K562 (cell line): ENCODE data around the gene ACADVL. TPM values are rescaled to one million over a fixed set of nuclear protein-coding genes. Genes with fewer than 3 reads are reported as not detected.

Experiments
- ARID2 ChIP-seq: fragments of 450-650 bp; IDR thresholded peaks from 2 replicates; pipeline ENCODE4 v1.6.1; 2017; ENCODE audit warnings: antibody characterized with exemption, mild to moderate bottlenecking
- ARID3A ChIP-seq: IDR thresholded peaks from 2 replicates; pipeline ENCODE4 v1.6.1; 2012; ENCODE audit warnings: low read depth, low read length, improper control_type of control experiment, borderline replicate concordance
- CAMTA2 ChIP-seq: fragments of 250-450 bp; sonication (Bioruptor Pico); conservative IDR thresholded peaks from 2 replicates; pipeline ENCODE4 v1.5.1; 2022
- EGR1 ChIP-seq: fragments of 450-650 bp; conservative IDR thresholded peaks from 2 replicates; pipeline ENCODE4 v1.6.1; 2017; ENCODE audit warnings: mild to moderate bottlenecking
- FOSL1 ChIP-seq: fragments of 200-800 bp; sonication (Bioruptor generic); conservative IDR thresholded peaks from 2 replicates; pipeline ENCODE4 v1.6.1; 2016; ENCODE audit warnings: missing genetic modification characterization, missing compliant biosample characterization
- HNRNPH1 ChIP-seq: fragments of 200-400 bp; formaldehyde crosslinking; optimal IDR thresholded peaks from 2 replicates; pipeline ENCODE3; 2017; ENCODE audit warnings: low read depth, mild to moderate bottlenecking, low read length, moderate library complexity
- KLF1 ChIP-seq: fragments of 450-650 bp; IDR thresholded peaks from 2 replicates; pipeline ENCODE4 v1.6.1; 2016; ENCODE audit warnings: missing genetic modification characterization, missing compliant biosample characterization
- NCOA1 ChIP-seq: fragments of 450-650 bp; IDR thresholded peaks from 2 replicates; pipeline ENCODE4 v1.6.1; 2016; ENCODE audit warnings: low read depth
- NFXL1 ChIP-seq: fragments of 450-650 bp; formaldehyde crosslinking; IDR thresholded peaks from 2 replicates; pipeline ENCODE4 v1.4.0; 2021; ENCODE audit warnings: mild to moderate bottlenecking
- POLR2A ChIP-seq: fragments of 450-650 bp; conservative IDR thresholded peaks from 2 replicates; pipeline ENCODE4 v1.6.1; 2016
- POU5F1 ChIP-seq: fragments of 150-350 bp; IDR thresholded peaks from 2 replicates; pipeline ENCODE4 v1.6.1; 2014; ENCODE audit warnings: borderline replicate concordance, low read length, low read depth, mild to moderate bottlenecking; ENCODE audit not compliant: partially characterized antibody
- RAD21 ChIP-seq, 2 experiments: fragments of 250-450 bp in 1 of 2; fragments of 450-650 bp in 1 of 2; sonication (Bioruptor Pico) in 1 of 2; formaldehyde crosslinking in 1 of 2; IDR thresholded peaks in 1 of 2; conservative IDR thresholded peaks in 1 of 2; 2 replicates each; pipeline versions ENCODE4 v1.4.0 to v1.8.0; 2020 to 2022; ENCODE audit warnings: mild to moderate bottlenecking in 2 of 2, moderate library complexity in 1 of 2
- RBBP5 ChIP-seq: fragments of 200-600 bp; sonication (generic); IDR thresholded peaks from 2 replicates; pipeline ENCODE4 v1.6.1; 2012; ENCODE audit warnings: borderline replicate concordance, mild to moderate bottlenecking, low read length, control low read depth, inconsistent platforms; ENCODE audit not compliant: insufficient read depth, poor library complexity, severe bottlenecking
- SIN3B ChIP-seq: fragments of 450-650 bp; IDR thresholded peaks from 2 replicates; pipeline ENCODE4 v1.6.1; 2017; ENCODE audit warnings: low read depth, mild to moderate bottlenecking, moderate library complexity
- SMARCC2 ChIP-seq: fragments of 450-650 bp; IDR thresholded peaks from 2 replicates; pipeline ENCODE4 v1.6.1; 2017; ENCODE audit warnings: antibody characterized with exemption, moderate library complexity, mild to moderate bottlenecking, low read depth
- TEAD4 ChIP-seq, 2 experiments: sonication (generic) in 1 of 2; formaldehyde crosslinking in 1 of 2; IDR thresholded peaks; 2 replicates each; pipeline versions ENCODE4 v1.6.1 to v1.8.0; 2012 to 2022; ENCODE audit warnings: borderline replicate concordance in 1 of 2, inconsistent platforms in 1 of 2, low read length in 1 of 2, mild to moderate bottlenecking in 1 of 2, missing genetic modification reagents in 1 of 2
- THAP7 ChIP-seq: fragments of 250-450 bp; sonication (Bioruptor Pico); IDR thresholded peaks from 2 replicates; pipeline ENCODE4 v1.5.0; 2021
- TOE1 ChIP-seq, 2 experiments: fragments of 450-650 bp in 1 of 2; sonication (generic) in 1 of 2; formaldehyde crosslinking in 1 of 2; IDR thresholded peaks; 2 replicates each; pipeline versions ENCODE4 v1.7.1 to v1.8.0; 2016 to 2022; ENCODE audit warnings: borderline replicate concordance in 2 of 2, mild to moderate bottlenecking in 2 of 2, antibody characterized with exemption in 1 of 2, inconsistent platforms in 1 of 2, low read depth in 1 of 2, missing genetic modification reagents in 1 of 2, moderate library complexity in 1 of 2
- XRCC5 ChIP-seq: fragments of 200-400 bp; formaldehyde crosslinking; IDR thresholded peaks from 2 replicates; pipeline ENCODE4 v1.6.1; 2017; ENCODE audit warnings: low read depth, mild to moderate bottlenecking, low read length
- ZC3H8 ChIP-seq: fragments of 450-650 bp; IDR thresholded peaks from 2 replicates; pipeline ENCODE4 v1.6.1; 2017
- ZFP1 ChIP-seq: fragments of 450-650 bp; formaldehyde crosslinking; IDR thresholded peaks from 2 replicates; pipeline ENCODE4 v1.4.0; 2020; ENCODE audit warnings: mild to moderate bottlenecking, mixed read lengths
- ZNF395 ChIP-seq: fragments of 200-800 bp; sonication (Bioruptor generic); IDR thresholded peaks from 2 replicates; pipeline ENCODE4 v1.6.1; 2017; ENCODE audit warnings: missing genetic modification characterization, missing compliant biosample characterization
- ZNF699 ChIP-seq: fragments of 250-450 bp; sonication (Bioruptor Pico); IDR thresholded peaks from 2 replicates; pipeline ENCODE4 v1.8.0; 2021; ENCODE audit warnings: mild to moderate bottlenecking, moderate library complexity; ENCODE audit not compliant: insufficient replicate concordance
- ZNF707 ChIP-seq: fragments of 250-450 bp; sonication (Bioruptor Pico); conservative IDR thresholded peaks from 2 replicates; pipeline ENCODE4 v1.8.0; 2022; ENCODE audit warnings: inconsistent platforms, mild to moderate bottlenecking, moderate library complexity
- ZNF764 ChIP-seq: fragments of 250-450 bp; sonication (Bioruptor Pico); IDR thresholded peaks from 2 replicates; pipeline ENCODE4 v1.4.0; 2020; ENCODE audit warnings: low read depth, mild to moderate bottlenecking, moderate library complexity
- polyA plus RNA-seq, 8 experiments: library from polyadenylated mRNA; depleted of rRNA in 4 of 8; stranded (reverse) in 5 of 8; unstranded in 3 of 8; fragments of >200 nt; fragmentation: Nextera tagmentation in 2 of 8; fragmentation: Illumina TruSeq in 1 of 8; extraction: Ambion mirVana in 2 of 8; extraction: Trizol in 1 of 8; gene quantifications; 2 replicates each; pipeline versions ENCODE4 v1.2.1 to v1.2.3, GENCODE V29; 2011 to 2014; ENCODE audit warnings: inconsistent platforms in 1 of 8, missing spikeins in 1 of 8
- total RNA-seq, 7 experiments: library from RNA; depleted of rRNA in 6 of 7; stranded (reverse); fragments of >200 nt in 6 of 7; fragmentation: Illumina TruSeq in 2 of 7; extraction: Trizol in 2 of 7; gene quantifications; 2 replicates each; pipeline versions ENCODE4 v1.2.1 to v1.2.3, GENCODE V29; 2011 to 2021; ENCODE audit warnings: low replicate concordance in 1 of 7

The ACADVL gene
- total and polyA plus RNA-seq, 9 of the 15 experiments (the other 6 are each of a cell fraction or from before 2014, with no cell fraction given): 25.5 to 449 (median 214) TPM

- no peak for TF ChIP-seq SMARCC2
- no peak for TF ChIP-seq ZNF395 (CRISPR knock-in tag)
- 0 out of 2 replicates have a peak, but pooled peaks have one; percentile 35 for TF ChIP-seq NCOA1
- TF ChIP-seq EGR1: peak; percentile 78
- TF ChIP-seq ARID3A: no peak
- TF ChIP-seq POLR2A: peak; percentile 76
- TF ChIP-seq THAP7 (CRISPR knock-in tag): 0 out of 2 replicates have a peak, but pooled peaks have one; percentile 71
- no peak for TF ChIP-seq RAD21 (CRISPR knock-in tag; conservative IDR thresholded peaks at IDR 0.05 in 1 of 2, IDR thresholded peaks at IDR 0.05 in 1 of 2)
- no peak for TF ChIP-seq XRCC5
- no peak for TF ChIP-seq ZNF764 (CRISPR knock-in tag)
- no peak for TF ChIP-seq TEAD4 (IDR thresholded peaks at IDR 0.05; ENCODE audit: low read length)
- TF ChIP-seq TEAD4 (CRISPR knock-in tag; IDR thresholded peaks at IDR 0.05; ENCODE audit: borderline replicate concordance): no peak
- TF ChIP-seq RBBP5: no peak
- no peak for TF ChIP-seq ZC3H8
- TF ChIP-seq CAMTA2 (CRISPR knock-in tag): no peak
- TF ChIP-seq POU5F1: no peak
- TF ChIP-seq ZNF707 (CRISPR knock-in tag): no peak
- 0 out of 2 replicates have a peak, but pooled peaks have one; percentile 32 for TF ChIP-seq FOSL1
- TF ChIP-seq ZNF699 (CRISPR knock-in tag): no peak
- TF ChIP-seq KLF1 (tag): no peak
- no peak for TF ChIP-seq NFXL1 (CRISPR knock-in tag)
- no peak for TF ChIP-seq ARID2
- TF ChIP-seq SIN3B: peak; percentile 60; the same call in 1 of the 2 replicates
- peak; percentile 97 for TF ChIP-seq TOE1 (IDR thresholded peaks at IDR 0.05; ENCODE audit: borderline replicate concordance)
- TF ChIP-seq TOE1 (CRISPR knock-in tag; IDR thresholded peaks at IDR 0.05; ENCODE audit: borderline replicate concordance, low read depth): no peak
- TF ChIP-seq HNRNPH1: no peak
- no peak for TF ChIP-seq ZFP1
Measured at GRCh38 chr17:7242717-7243452, 23.1 kb downstream of the ACADVL start (continued).
